Occipital lobe (tissue), 2 donors: Measurements from ENCODE around the gene FBXO21. TPM values are rescaled to one million over a fixed set of nuclear protein-coding genes. Genes with fewer than 3 reads are reported as not detected.
"Not testable (repeated sequence)": the region's sequence is repeated elsewhere in the genome, so short reads cannot be mapped to it uniquely, and the experiment has no call there.

Experiments used
- DNase-seq: peaks from one replicate; lab custom pipeline; 2025; lab: John Stamatoyannopoulos, UW
- total RNA-seq: library from RNA; depleted of rRNA; stranded (reverse); fragments of >200 nt; gene quantifications from one replicate; pipeline ENCODE4 v1.2.3, GENCODE V29; 2014

The FBXO21 gene
- total RNA-seq, 1 donor from 2014 or later, result 131 TPM

DNA sequence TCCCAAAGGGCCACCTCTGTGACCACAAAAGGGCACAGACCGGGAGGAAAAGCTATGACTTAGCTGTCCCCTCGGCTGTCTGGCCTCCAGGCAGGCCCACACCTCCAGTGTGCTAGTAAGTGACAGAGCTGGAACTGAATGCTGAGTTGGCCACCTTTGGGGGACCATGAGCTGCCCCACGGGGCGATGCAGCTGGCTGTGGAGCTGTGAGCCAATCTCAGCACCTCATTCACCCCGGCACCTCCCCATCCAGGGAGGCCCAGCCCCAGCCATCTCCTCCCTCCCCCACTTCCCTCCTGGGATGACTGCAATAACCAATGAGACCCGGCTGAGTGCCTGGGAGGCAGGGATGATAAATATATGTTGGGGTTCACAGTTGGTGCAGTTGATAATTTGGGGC, 78.9 kb downstream of the FBXO21 start:
- no peak for DNase-seq

DNA sequence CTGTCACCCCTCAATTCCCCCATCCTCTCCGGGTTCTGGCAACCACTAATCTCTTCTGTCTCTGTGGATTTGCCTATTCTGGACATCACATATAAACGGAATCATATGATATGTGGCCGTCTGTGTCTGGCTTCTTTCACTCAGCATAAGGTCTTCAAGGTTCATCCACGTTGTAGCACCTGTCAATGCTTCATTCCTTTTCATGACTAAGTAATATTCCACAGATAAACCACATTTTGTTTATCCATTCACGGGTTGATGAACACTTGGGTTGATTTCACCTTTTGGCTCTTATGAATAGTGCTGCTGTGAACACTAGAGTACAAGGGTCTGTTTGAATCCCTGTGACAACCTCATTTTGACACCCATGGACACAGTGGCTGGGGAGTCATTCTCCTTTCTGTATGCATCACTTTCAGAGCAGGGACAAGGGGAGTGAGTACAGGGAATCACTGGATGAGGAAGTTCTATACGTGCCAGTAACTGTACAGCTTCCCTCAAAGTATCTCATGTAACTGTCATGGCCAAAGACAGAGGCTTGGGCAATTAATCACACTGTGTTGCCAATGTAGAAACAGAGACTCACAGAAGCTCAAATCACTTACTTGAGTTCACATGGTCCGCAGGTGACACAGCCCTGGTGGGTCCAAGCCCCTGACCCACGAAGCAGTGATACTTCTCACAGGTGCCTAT, 80.2 kb downstream of the FBXO21 start:
- no peak for DNase-seq

DNA sequence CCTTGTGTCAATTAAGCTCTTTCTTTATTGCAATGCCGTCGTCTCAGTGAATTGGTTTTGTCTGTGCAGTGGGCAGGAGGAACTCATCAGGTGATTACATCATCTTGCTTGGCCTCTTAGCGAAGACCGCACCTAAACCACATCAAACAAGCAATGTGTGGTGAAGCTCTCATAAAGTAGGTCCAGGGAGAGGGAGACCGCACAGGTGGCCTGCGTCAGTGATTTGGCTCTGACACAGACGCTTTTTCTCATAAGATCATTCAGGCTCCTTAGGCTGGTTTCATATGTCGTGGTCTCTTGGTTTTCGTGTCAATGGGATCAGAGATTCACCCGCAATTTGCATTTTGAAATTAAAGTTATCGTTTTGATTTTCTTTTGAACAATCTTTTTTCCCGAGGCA, 84.4 kb downstream of the FBXO21 start:
- no peak for DNase-seq

DNA sequence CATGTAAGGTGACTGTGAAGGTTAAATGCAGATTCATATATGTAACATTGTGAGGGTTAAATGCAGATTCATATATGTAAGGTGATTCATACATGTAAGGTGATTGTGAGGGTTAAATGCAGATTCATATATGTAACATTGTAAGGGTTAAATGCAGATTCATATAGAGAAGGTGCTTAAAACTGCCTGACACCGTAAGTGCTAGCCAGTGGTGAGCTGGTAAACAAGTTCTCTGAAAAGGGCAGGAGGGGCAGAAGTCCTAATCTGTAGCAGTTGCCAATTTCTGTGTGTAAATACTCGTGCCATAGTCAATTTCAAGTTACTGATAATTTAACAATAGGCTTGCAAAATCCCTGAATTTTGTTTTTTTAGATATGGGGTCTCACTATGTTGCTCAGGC, 86.3 kb downstream of the FBXO21 start:
- not testable (repeated sequence) for DNase-seq

DNA sequence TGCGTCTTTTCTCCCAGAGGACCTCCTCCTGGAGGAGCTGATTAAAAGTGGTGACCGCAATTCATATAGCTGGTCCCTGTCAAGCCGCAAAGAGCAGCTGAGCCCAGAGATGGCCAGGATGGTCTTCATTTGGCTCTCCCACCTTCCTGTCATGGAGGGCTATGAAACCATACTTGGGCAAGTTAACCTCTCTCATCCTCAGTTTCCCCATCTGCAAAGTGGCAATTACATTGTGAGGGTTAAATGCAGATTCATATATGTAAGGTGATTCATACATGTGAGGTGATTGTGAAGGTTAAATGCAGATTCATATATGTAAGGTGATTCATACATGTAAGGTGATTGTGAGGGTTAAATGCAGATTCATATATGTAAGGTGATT, 87.5 kb downstream of the FBXO21 start:
- no peak for DNase-seq

DNA sequence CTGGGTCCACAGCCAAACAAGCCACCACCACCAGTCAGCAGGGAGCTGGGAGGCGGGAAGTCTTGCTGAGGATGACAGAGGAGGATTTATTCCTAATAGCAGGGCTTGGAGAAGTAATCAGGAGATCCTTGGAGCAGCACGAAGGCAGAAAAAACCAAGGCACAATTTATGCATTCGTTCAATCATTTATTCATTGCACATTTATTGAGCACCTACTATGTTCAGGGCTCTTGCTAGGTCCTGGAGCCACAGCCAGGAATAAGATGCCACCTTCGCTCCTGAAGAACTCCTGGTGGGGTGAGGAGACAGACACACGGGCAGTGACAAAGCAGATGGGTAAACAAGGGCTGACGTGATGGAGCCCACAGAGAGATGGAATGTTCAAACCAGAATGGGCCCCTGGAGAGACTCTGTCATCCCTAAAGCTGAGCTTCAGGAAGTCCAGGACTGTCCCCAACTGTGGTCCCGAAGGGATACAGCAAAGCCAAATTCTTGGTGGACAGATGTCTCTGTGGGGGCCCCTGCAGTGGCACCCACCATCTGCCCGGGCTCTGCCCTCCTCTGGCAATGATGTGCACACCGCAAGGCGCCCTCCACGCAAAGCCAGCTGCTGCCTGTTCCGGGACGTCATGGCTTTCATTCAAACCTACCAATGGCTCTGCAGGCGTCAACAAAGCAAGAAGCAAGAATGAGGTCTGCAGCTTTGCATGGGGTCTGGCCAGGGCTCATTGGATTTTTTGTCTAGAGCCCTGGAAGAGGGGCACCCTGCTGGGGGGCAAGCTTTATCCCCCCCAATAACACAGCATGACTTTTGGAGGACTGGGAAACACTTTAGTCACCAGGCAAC, 88.1 kb downstream of the FBXO21 start:
- no peak for DNase-seq

GRCh38 chr12:117100851-117101673, 89.2 kb downstream of the FBXO21 start:
- DNase-seq, result no peak

GRCh38 chr12:117100251-117100650, 90.0 kb downstream of the FBXO21 start:
- DNase-seq, result no peak

- DNase-seq, result no peak
These were observed 91.7 kb downstream of the FBXO21 start for GRCh38 chr12:117098361-117099217.

DNA sequence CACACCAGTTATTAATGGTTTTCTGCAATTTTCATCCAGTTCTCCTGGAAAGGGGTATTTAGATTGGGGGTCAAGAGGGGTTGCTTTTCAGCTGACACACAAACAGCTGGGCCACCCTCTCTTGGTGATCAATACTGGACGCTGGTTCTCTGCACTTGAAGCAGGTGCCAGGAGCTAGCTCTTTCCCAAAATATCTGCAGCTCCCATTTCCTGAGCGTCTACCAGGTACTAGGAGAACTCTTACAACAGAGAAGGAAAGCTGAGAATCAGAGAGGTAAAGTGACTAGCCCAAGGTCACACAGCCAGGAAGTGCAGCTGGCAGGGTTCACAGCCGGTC, 92.3 kb downstream of the FBXO21 start:
- no peak for DNase-seq

DNA sequence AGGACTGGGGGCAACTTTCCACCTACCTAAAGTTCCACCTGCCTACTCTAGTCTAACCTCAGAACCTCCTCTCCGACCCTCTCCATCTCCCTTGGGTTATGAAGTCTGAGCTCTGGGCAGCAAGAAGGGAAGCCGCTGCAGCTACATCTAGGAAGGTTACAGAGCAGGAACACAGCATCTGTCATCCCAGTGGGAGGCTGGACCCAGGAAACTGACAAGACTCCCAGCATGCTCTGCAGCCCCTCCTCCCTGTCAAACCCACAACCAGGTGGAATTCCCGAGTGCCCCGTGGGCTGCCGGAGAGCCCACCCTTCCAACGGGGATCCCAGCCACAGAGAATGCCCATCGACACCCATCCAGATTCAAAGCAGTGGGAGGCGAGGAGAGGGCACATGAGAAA, 93.1 kb downstream of the FBXO21 start:
- no peak for DNase-seq

DNA sequence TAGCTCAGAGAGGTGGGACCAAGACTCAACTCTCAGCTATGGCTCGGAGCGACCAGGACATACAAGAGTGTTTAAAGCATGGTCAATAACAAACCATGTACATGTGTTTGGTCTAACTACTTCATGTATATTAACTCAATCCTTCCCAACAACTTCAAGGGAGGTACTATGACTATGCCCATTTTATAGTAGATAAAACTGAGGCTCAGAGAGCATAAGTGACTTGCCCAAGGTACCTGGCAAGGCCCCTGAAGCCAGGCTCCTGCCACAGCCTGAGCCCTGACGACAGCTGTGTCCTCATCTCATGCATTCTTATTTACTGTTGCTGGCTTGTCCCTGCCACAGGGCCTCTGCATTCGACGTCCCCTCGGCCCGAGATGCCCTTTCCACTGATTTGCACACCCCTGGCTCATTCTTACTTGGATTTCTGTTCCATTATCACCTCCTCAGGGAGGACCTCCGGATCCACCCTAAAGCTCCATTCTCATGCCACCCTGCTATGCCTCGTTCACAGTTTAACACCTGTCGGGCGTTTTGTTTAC, 93.7 kb downstream of the FBXO21 start:
- DNase-seq, result no peak

DNA sequence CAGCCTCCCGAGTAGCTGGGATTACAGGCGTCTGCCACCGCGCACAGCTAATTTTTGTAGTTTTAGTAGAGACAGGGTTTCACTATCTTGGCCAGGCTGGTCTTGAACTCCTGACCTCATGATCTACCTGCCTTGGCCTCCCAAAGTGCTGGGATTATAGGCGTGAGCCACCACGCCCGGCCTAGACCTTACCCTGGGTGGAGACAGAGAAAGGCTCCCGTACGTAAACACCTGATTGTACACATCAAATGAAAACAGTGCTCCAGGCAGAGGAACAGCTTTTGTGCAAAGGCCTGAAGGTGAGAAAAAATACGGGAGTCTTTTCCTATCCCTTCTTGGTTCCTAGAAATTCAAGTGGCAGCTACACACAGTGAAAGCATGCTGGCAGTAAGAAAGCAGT, 95.1 kb downstream of the FBXO21 start:
- not testable (repeated sequence) for DNase-seq

- DNase-seq, result no peak
These were observed 96.2 kb downstream of the FBXO21 start for GRCh38 chr12:117093918-117094630.

- no peak for DNase-seq
These were observed 96.8 kb downstream of the FBXO21 start for GRCh38 chr12:117093431-117093830.

DNA sequence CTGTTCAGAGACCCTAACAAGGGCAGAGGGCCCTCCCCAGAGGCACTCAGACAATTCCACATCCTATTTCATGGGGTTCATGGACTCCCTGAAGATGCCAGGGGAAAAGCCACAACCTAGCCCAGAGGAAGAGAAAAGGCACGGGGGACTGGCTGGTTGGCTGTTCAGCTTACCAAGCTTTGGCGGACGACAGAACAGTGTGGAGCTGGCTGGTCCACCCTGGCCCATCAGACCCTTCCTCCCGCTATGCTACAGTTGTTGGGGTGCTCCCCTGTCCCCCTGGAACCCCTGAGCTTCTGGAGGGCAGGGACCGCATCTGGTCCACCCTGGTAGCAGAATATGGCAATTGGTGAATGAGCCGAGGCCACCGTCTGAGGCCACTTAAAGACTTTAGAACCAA, 97.4 kb downstream of the FBXO21 start:
- no peak for DNase-seq

DNA sequence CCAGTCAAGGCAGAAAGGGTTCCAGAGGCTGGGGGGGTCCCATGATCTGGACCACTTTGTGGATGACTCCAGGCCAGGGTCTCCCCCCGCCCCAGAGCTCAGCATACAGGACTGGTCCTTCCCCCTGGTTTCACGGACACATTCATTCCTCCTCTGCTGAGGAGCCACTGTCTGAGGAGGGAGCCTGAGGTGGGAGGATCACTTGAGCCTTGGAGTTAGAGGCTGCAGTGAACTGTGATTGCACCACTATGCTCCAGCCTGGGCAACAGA, 97.8 kb downstream of the FBXO21 start:
- no peak for DNase-seq
